H1 (cell line): ENCODE data around the gene L3MBTL2. TPM values are rescaled to one million over a fixed set of nuclear protein-coding genes. Genes with fewer than 3 reads are reported as not detected.
A peak's percentile ranks its signal among the peaks of the same experiment; 100 is the strongest.

Experiments used
- CTCF ChIA-PET: fragments of 300-600 bp; sonication (Branson Sonifier 250); formaldehyde crosslinking; loops from one replicate; lab custom pipeline; 2021; ENCODE audit not compliant: partially characterized antibody; lab: Charles Lee
- POLR2A ChIA-PET: fragments of 300-600 bp; sonication (Branson Sonifier 250); formaldehyde crosslinking; loops from one replicate; lab custom pipeline; 2021; ENCODE audit warnings: inconsistent platforms; ENCODE audit not compliant: partially characterized antibody; lab: Charles Lee
- DNase-seq, 2 experiments: peaks; one replicate each; pipeline versions ENCODE4 v3.0.0 to v3.0.0-alpha.2; 2010 to 2022; ENCODE audit warnings: low spot score in 2 of 2, low read depth in 1 of 2, mixed read lengths in 1 of 2
- FAIRE-seq: peaks from 2 replicates; lab custom pipeline; 2011; peaks lifted over from hg19 to GRCh38; lab: Jason Lieb, UNC
- H2AFZ ChIP-seq: 2 replicates; pipeline ENCODE4 v1.8.1; 2012; ENCODE audit warnings: low read length, inconsistent platforms
- H2AK5ac ChIP-seq: 2 replicates; pipeline ENCODE4 v1.6.1; 2013; ENCODE audit warnings: low read depth, low read length
- H2BK120ac ChIP-seq: replicated peaks from 2 replicates; pipeline ENCODE3; 2013; ENCODE audit warnings: low read depth, low read length, inconsistent platforms
- H2BK12ac ChIP-seq: 2 replicates; pipeline ENCODE4 v1.6.1; 2013; ENCODE audit warnings: low read depth, low read length
- H2BK15ac ChIP-seq: 2 replicates; pipeline ENCODE4 v1.6.1; 2013; ENCODE audit warnings: low read length
- H2BK20ac ChIP-seq: 2 replicates; pipeline ENCODE4 v1.6.1; 2013; ENCODE audit warnings: low read length
- H2BK5ac ChIP-seq: 2 replicates; pipeline ENCODE4 v1.6.1; 2013; ENCODE audit warnings: low read depth, low read length
- H3K14ac ChIP-seq: 2 replicates; pipeline ENCODE4 v1.6.1; 2013; ENCODE audit warnings: inconsistent platforms; ENCODE audit not compliant: insufficient read length
- H3K18ac ChIP-seq: 2 replicates; pipeline ENCODE4 v1.6.1; 2013; ENCODE audit warnings: low read length; ENCODE audit errors: extremely low read depth
- H3K23ac ChIP-seq: 2 replicates; pipeline ENCODE4 v1.6.1; 2013; ENCODE audit warnings: inconsistent platforms; ENCODE audit not compliant: insufficient read length
- H3K23me2 ChIP-seq: 2 replicates; pipeline ENCODE4 v1.6.1; 2013; ENCODE audit warnings: low read depth, low read length
- H3K27ac ChIP-seq: 2 replicates; pipeline ENCODE4 v1.6.1; 2011; ENCODE audit warnings: low read depth, low read length, inconsistent platforms
- H3K27me3 ChIP-seq, 4 experiments: replicated peaks in 1 of 4; 1 replicate in 1 of 4; 2 replicates in 3 of 4; pipeline versions ENCODE4 v1.6.1 to v1.8.1; 2011 to 2013; ENCODE audit warnings: low read length in 3 of 4, mild to moderate bottlenecking in 3 of 4, inconsistent platforms in 2 of 4, mixed read lengths in 2 of 4, moderate library complexity in 1 of 4; ENCODE audit not compliant: control insufficient read depth in 3 of 4, insufficient read depth in 3 of 4; ENCODE audit errors: extremely low read depth in 1 of 4
- H3K36me3 ChIP-seq, 4 experiments: 2 replicates each; pipeline versions ENCODE4 v1.6.1 to v1.8.1; 2011 to 2013; ENCODE audit warnings: mild to moderate bottlenecking in 4 of 4, low read length in 3 of 4, moderate library complexity in 2 of 4, control low read depth in 1 of 4, inconsistent platforms in 1 of 4; ENCODE audit not compliant: insufficient read depth in 4 of 4, control insufficient read depth in 2 of 4
- H3K4ac ChIP-seq: replicated peaks from 2 replicates; pipeline ENCODE3; 2013; ENCODE audit warnings: low read length, low read depth, mixed read lengths, inconsistent platforms; ENCODE audit not compliant: insufficient read length
- H3K4me1 ChIP-seq, 4 experiments: replicated peaks in 1 of 4; 1 replicate in 1 of 4; 2 replicates in 3 of 4; pipeline versions ENCODE4 v1.6.1 to v1.8.1; 2011 to 2013; ENCODE audit warnings: low read length in 3 of 4, inconsistent platforms in 2 of 4, mixed read lengths in 1 of 4; ENCODE audit not compliant: insufficient read depth in 4 of 4, control insufficient read depth in 3 of 4
- H3K4me2 ChIP-seq, 2 experiments: 2 replicates each; pipeline versions ENCODE4 v1.6.1 to v1.8.1; 2011 to 2013; ENCODE audit warnings: low read depth in 2 of 2, low read length in 2 of 2, control low read depth in 1 of 2, inconsistent platforms in 1 of 2, mild to moderate bottlenecking in 1 of 2; ENCODE audit not compliant: insufficient read depth in 1 of 2
- H3K4me3 ChIP-seq, 4 experiments: fragments of 200-600, 300-600 bp in 1 of 4; sonication (generic), shearing (Covaris generic), sonication (Bioruptor Twin) in 1 of 4; 2 replicates each; pipeline versions ENCODE4 v1.5.1 to v1.8.1; 2011 to 2016; ENCODE audit warnings: low read length in 4 of 4, low read depth in 3 of 4, control low read depth in 2 of 4, inconsistent platforms in 2 of 4, mild to moderate bottlenecking in 2 of 4, mixed read lengths in 1 of 4, moderate library complexity in 1 of 4; ENCODE audit not compliant: insufficient read depth in 2 of 4; ENCODE audit errors: extremely low read depth in 1 of 4
- H3K56ac ChIP-seq: replicated peaks from 2 replicates; pipeline ENCODE3; 2013; ENCODE audit warnings: low read depth, mild to moderate bottlenecking, mixed read lengths, low read length, inconsistent platforms; ENCODE audit not compliant: insufficient read length
- H3K79me1 ChIP-seq: 2 replicates; pipeline ENCODE4 v1.6.1; 2013; ENCODE audit warnings: low read depth, low read length, control low read depth
- H3K79me2 ChIP-seq, 2 experiments: 2 replicates each; pipeline versions ENCODE4 v1.6.1 to v1.8.1; 2012 to 2013; ENCODE audit warnings: low read length in 2 of 2, mild to moderate bottlenecking in 2 of 2, inconsistent platforms in 1 of 2; ENCODE audit not compliant: insufficient read depth in 2 of 2, control insufficient read depth in 1 of 2
- H3K9ac ChIP-seq, 4 experiments: replicated peaks in 1 of 4; 1 replicate in 1 of 4; 2 replicates in 3 of 4; pipeline versions ENCODE4 v1.6.1 to v1.8.1; 2011 to 2013; ENCODE audit warnings: low read depth in 3 of 4, low read length in 3 of 4, control low read depth in 2 of 4, mild to moderate bottlenecking in 2 of 4, moderate library complexity in 2 of 4, inconsistent platforms in 1 of 4; ENCODE audit errors: extremely low read depth in 1 of 4
- H3K9me3 ChIP-seq, 2 experiments: 2 replicates each; pipeline versions ENCODE4 v1.6.1 to v1.8.1; 2012 to 2013; ENCODE audit warnings: mild to moderate bottlenecking in 2 of 2, moderate library complexity in 2 of 2, control low read depth in 1 of 2, inconsistent platforms in 1 of 2, low read depth in 1 of 2, low read length in 1 of 2, mixed read lengths in 1 of 2; ENCODE audit not compliant: insufficient read depth in 2 of 2
- H4K20me1 ChIP-seq, 2 experiments: replicated peaks in 1 of 2; 2 replicates each; pipeline versions ENCODE3 to v1.8.1; 2011 to 2013; ENCODE audit warnings: inconsistent platforms in 2 of 2, low read length in 2 of 2, mild to moderate bottlenecking in 1 of 2; ENCODE audit not compliant: insufficient read depth in 2 of 2, control insufficient read depth in 1 of 2
- H4K5ac ChIP-seq: 2 replicates; pipeline ENCODE4 v1.6.1; 2013; ENCODE audit warnings: low read length, low read depth, mixed read lengths, inconsistent platforms; ENCODE audit not compliant: insufficient read length
- H4K8ac ChIP-seq: 2 replicates; pipeline ENCODE4 v1.8.0; 2013; ENCODE audit warnings: mild to moderate bottlenecking, moderate library complexity, low read length, inconsistent platforms; ENCODE audit not compliant: insufficient read depth; ENCODE audit errors: extremely low read depth
- H4K91ac ChIP-seq: replicated peaks from 2 replicates; pipeline ENCODE3; 2013; ENCODE audit warnings: low read length, mixed read lengths, inconsistent platforms; ENCODE audit not compliant: insufficient read length
- E2F6 ChIP-seq: IDR thresholded peaks from 2 replicates; pipeline ENCODE4 v1.6.1; 2012; ENCODE audit warnings: inconsistent platforms
- EP300 ChIP-seq, 2 experiments: IDR thresholded peaks; 1 replicate in 1 of 2; 2 replicates in 1 of 2; pipeline ENCODE4 v1.6.1; 2011 to 2012; ENCODE audit warnings: low read depth in 2 of 2, low read length in 2 of 2, mild to moderate bottlenecking in 2 of 2, borderline replicate concordance in 1 of 2, inconsistent platforms in 1 of 2, moderate library complexity in 1 of 2
- KDM1A ChIP-seq: fragments of 200-600, 300-600 bp; sonication (generic); IDR thresholded peaks from 2 replicates; pipeline ENCODE4 v1.7.1; 2016; ENCODE audit warnings: mild to moderate bottlenecking, low read length, borderline replicate concordance
- TAF1 ChIP-seq: IDR thresholded peaks from 2 replicates; pipeline ENCODE4 v1.6.1; 2011; ENCODE audit warnings: mild to moderate bottlenecking, low read depth, low read length
- USF2 ChIP-seq: IDR thresholded peaks from 2 replicates; pipeline ENCODE4 v1.6.1; 2011; ENCODE audit warnings: low read length, improper control_type of control experiment
- WGBS, 2 experiments: shearing (Covaris generic) in 1 of 2; methylation state at CpG; one replicate each; pipeline versions ENCODE4 v1.1.6 to v1.1.7; 2013 to 2015; ENCODE audit warnings: low lambda C conversion rate in 2 of 2, mixed read lengths in 2 of 2, inconsistent platforms in 1 of 2, low coverage in 1 of 2, missing lambda C conversion rate in 1 of 2; ENCODE audit not compliant: insufficient replicate concordance in 2 of 2, insufficient coverage in 1 of 2, insufficient read length in 1 of 2; ENCODE audit errors: extremely low coverage in 1 of 2, missing lambda C conversion rate in 1 of 2; 5-methylcytosine and 5-hydroxymethylcytosine counted together
- polyA plus RNA-seq, 7 experiments: library from polyadenylated mRNA; depleted of rRNA in 3 of 7; stranded (reverse) in 5 of 7; unstranded in 2 of 7; fragments of >200 nt in 5 of 7; fragments of 200-250 nt in 2 of 7; gene quantifications; 1 replicate in 5 of 7; 2 replicates in 1 of 7; 4 replicates in 1 of 7; pipeline versions ENCODE4 v1.2.1 to v1.2.3, GENCODE V29; 2011 to 2013; ENCODE audit warnings: missing spikeins in 2 of 7, mixed read lengths in 2 of 7
- total RNA-seq: library from RNA; stranded (reverse); fragmentation: NEBNext Ultra II Directional; extraction: Animal tissue kit (Norgen Biotek cat#: 25700); gene quantifications from 2 replicates; pipeline ENCODE4 v1.2.1, GENCODE V29; 2021

Gene L3MBTL2
- total and polyA plus RNA-seq, 2 of the 8 experiments (the other 6 are each of a cell fraction or from before 2014, with no cell fraction given), result 23.9 to 24.9 TPM

- no peak overlapping the region for H4K91ac ChIP-seq
- ChIA-PET POLR2A (interaction anchor here (0.5 to 3.0 kb wide), 6 partner anchors 11 to 400 kb away, joined by 3 to 11 read pairs (median 5); no protein-coding TSS in a partner anchor), CTCF (interaction anchor here (0.6 to 1.0 kb wide), 2 partner anchors 23 to 36 kb away, joined by 3 to 4 read pairs; no protein-coding TSS in a partner anchor)
- no peak overlapping the region for H2AK5ac ChIP-seq
- H3K23ac ChIP-seq, result no peak overlapping the region
- H3K9me3 ChIP-seq, result no peaks in the 10 kb centered on the region
- peaks cover 13 to 36% (median 31%) of the 10 kb centered on the region in 4 experiments; a peak in 7 of 8 replicates for H3K36me3 ChIP-seq
- no peaks in the 10 kb centered on the region for H3K27me3 ChIP-seq
- no peak overlapping the region for H2BK15ac ChIP-seq
- no peak overlapping the region for H3K4me2 ChIP-seq
- H3K4me3 ChIP-seq, result no peak overlapping the region
- no peak overlapping the region for H3K4ac ChIP-seq
- H3K27ac ChIP-seq, result no peak overlapping the region
- H3K79me2 ChIP-seq, result no peaks in the 10 kb centered on the region
- no peak overlapping the region for H3K18ac ChIP-seq
- FAIRE-seq (no peak), DNase-seq (no peak)
- no peak overlapping the region for H3K14ac ChIP-seq
- no peak overlapping the region for H4K5ac ChIP-seq
- H3K79me1 ChIP-seq, result no peaks in the 10 kb centered on the region
- H4K8ac ChIP-seq, result no peak overlapping the region
- H2BK5ac ChIP-seq, result peak overlapping the region; percentile 24; the same call in 1 of the 2 replicates
- peaks cover 0 to 9% of the 10 kb centered on the region in 2 experiments for H4K20me1 ChIP-seq
- H2BK20ac ChIP-seq, result no peak overlapping the region
- peaks cover 0 to under 1% (median 0%) of the 10 kb centered on the region in 4 experiments; a peak in 1 of 7 replicates for H3K4me1 ChIP-seq
- no peak overlapping the region for H3K56ac ChIP-seq
- H3K9ac ChIP-seq, result no peak overlapping the region
- no peak overlapping the region for H2AFZ ChIP-seq
- H3K23me2 ChIP-seq, result no peaks in the 10 kb centered on the region
- no peak overlapping the region for H2BK120ac ChIP-seq
- 93% methylated on average over 9 of the region's 9 CpGs; no CpG with 5 or more reads in 1 of the 2 experiments for WGBS, 2 experiments
- TF ChIP-seq KDM1A (no peak), TAF1 (no peak), USF2 (no peak), EP300 (IDR thresholded peaks at IDR 0.05; ENCODE audit: borderline replicate concordance in 1 of 2, low read depth in 2 of 2, low read length in 2 of 2) (no peak), E2F6 (no peak)
- no peak overlapping the region for H2BK12ac ChIP-seq
Measured at GRCh38 chr22:41222846-41223507, 17.9 kb downstream of the L3MBTL2 start.
